AG08396 (cell line): ENCODE measurements around the gene C5.
A peak's percentile ranks its signal among the peaks of the same experiment; 100 is the strongest.
"Not testable (repeated sequence)": the region's sequence is repeated elsewhere in the genome, so short reads cannot be mapped to it uniquely, and the experiment has no call there.

Experiments used
- DNase-seq: peaks from one replicate; pipeline ENCODE4 v3.0.0; 2012; ENCODE audit warnings: low spot score, mixed read lengths

C5 gene

GRCh38 chr9:121048618-121049017 lies 1.5 kb downstream of the C5 start:
- DNase-seq: no peak

- DNase-seq: no peak
Measured at GRCh38 chr9:121048175-121048574, 1.9 kb downstream of the C5 start.

- DNase-seq: no peak
Measured at GRCh38 chr9:121038804-121039203, 11.3 kb downstream of the C5 start.

GRCh38 chr9:121038362-121038761 lies 11.7 kb downstream of the C5 start:
- no peak for DNase-seq

GRCh38 chr9:121035717-121036116 lies 14.4 kb downstream of the C5 start:
- DNase-seq: not testable (repeated sequence)

GRCh38 chr9:121034529-121034928 lies 15.5 kb downstream of the C5 start:
- DNase-seq: no peak

GRCh38 chr9:121029469-121029868 lies 20.6 kb downstream of the C5 start:
- no peak for DNase-seq

- not testable (repeated sequence) for DNase-seq
Measured at GRCh38 chr9:121028285-121028684, 21.8 kb downstream of the C5 start.

- DNase-seq: no peak
Measured at GRCh38 chr9:121026768-121027167, 23.3 kb downstream of the C5 start.

GRCh38 chr9:121026260-121026691 lies 23.8 kb downstream of the C5 start:
- no peak for DNase-seq

GRCh38 chr9:121024237-121024636 lies 25.8 kb downstream of the C5 start:
- no peak for DNase-seq

GRCh38 chr9:121023064-121023463 lies 27.0 kb downstream of the C5 start:
- peak; percentile 35 for DNase-seq

GRCh38 chr9:121021301-121021700 lies 28.8 kb downstream of the C5 start:
- DNase-seq: no peak

- no peak for DNase-seq
Measured at GRCh38 chr9:121019273-121019672, 30.8 kb downstream of the C5 start.

GRCh38 chr9:121013911-121014310 lies 36.2 kb downstream of the C5 start:
- no peak for DNase-seq

GRCh38 chr9:121009650-121010049 lies 40.4 kb downstream of the C5 start:
- DNase-seq: no peak

GRCh38 chr9:120999317-120999716 lies 50.8 kb downstream of the C5 start:
- DNase-seq: no peak

- DNase-seq: no peak
Measured at GRCh38 chr9:120998111-120998510, 52.0 kb downstream of the C5 start.

GRCh38 chr9:120997502-120997901 lies 52.6 kb downstream of the C5 start:
- DNase-seq: no peak

- DNase-seq: no peak
Measured at GRCh38 chr9:120996409-120996808, 53.7 kb downstream of the C5 start.

GRCh38 chr9:120989065-120989464 lies 61.0 kb downstream of the C5 start:
- DNase-seq: no peak

GRCh38 chr9:120985819-120986222 lies 64.3 kb downstream of the C5 start:
- DNase-seq: peak; percentile 30

GRCh38 chr9:120983259-120983837 lies 66.7 kb downstream of the C5 start:
- DNase-seq: no peak

- DNase-seq: peak; percentile 9
Measured at GRCh38 chr9:120982836-120983235, 67.2 kb downstream of the C5 start.

- no peak for DNase-seq
Measured at GRCh38 chr9:120980951-120981350, 69.1 kb downstream of the C5 start.
